ENCODE measurements around the gene CAPN9.

CAPN9 gene

GRCh38 chr1:230797376-230797920 lies 50.3 kb downstream of the CAPN9 start:
- no peak for DNase-seq (ENCODE audit: low read depth, low spot score)

- peak; percentile 67 for DNase-seq (ENCODE audit: low read depth, low spot score)
Observed at GRCh38 chr1:230797942-230798365, 50.8 kb downstream of the CAPN9 start.

GRCh38 chr1:230798491-230798890 lies 51.3 kb downstream of the CAPN9 start:
- no peak for DNase-seq (ENCODE audit: low read depth, low spot score)

- DNase-seq (ENCODE audit: low read depth, low spot score), result no peak
Observed at GRCh38 chr1:230800891-230801840, 54.0 kb downstream of the CAPN9 start.

- DNase-seq (ENCODE audit: low read depth, low spot score), result no peak
Observed at GRCh38 chr1:230804396-230804795, 57.2 kb downstream of the CAPN9 start.

- no peak for DNase-seq (ENCODE audit: low read depth, low spot score)
Observed at GRCh38 chr1:230806552-230806951, 59.4 kb downstream of the CAPN9 start.

- no peak for DNase-seq (ENCODE audit: low read depth, low spot score)
Observed at GRCh38 chr1:230807029-230807428, 59.8 kb downstream of the CAPN9 start.

- no peak for DNase-seq (ENCODE audit: low read depth, low spot score)
Observed at GRCh38 chr1:230807561-230808280, 60.5 kb downstream of the CAPN9 start.

- DNase-seq (ENCODE audit: low read depth, low spot score), result no peak
Observed at GRCh38 chr1:230808281-230808872, 61.2 kb downstream of the CAPN9 start.

- DNase-seq (ENCODE audit: low read depth, low spot score), result no peak
Observed at GRCh38 chr1:230809256-230809990, 62.2 kb downstream of the CAPN9 start.

- no peak for DNase-seq (ENCODE audit: low read depth, low spot score)
Observed at GRCh38 chr1:230812568-230812967, 65.4 kb downstream of the CAPN9 start.

GRCh38 chr1:230814949-230815692 lies 67.9 kb downstream of the CAPN9 start:
- no peak for DNase-seq (ENCODE audit: low read depth, low spot score)

- no peak for DNase-seq (ENCODE audit: low read depth, low spot score)
Observed at GRCh38 chr1:230816018-230816417, 68.8 kb downstream of the CAPN9 start.

GRCh38 chr1:230818367-230818766 lies 71.2 kb downstream of the CAPN9 start:
- no peak for DNase-seq (ENCODE audit: low read depth, low spot score)

GRCh38 chr1:230818901-230819300 lies 71.7 kb downstream of the CAPN9 start:
- DNase-seq (ENCODE audit: low read depth, low spot score), result no peak

- no peak for DNase-seq (ENCODE audit: low read depth, low spot score)
Observed at GRCh38 chr1:230819976-230820375, 72.8 kb downstream of the CAPN9 start.

- DNase-seq (ENCODE audit: low read depth, low spot score), result no peak
Observed at GRCh38 chr1:230820568-230820967, 73.4 kb downstream of the CAPN9 start.

GRCh38 chr1:230821346-230821745 lies 74.2 kb downstream of the CAPN9 start:
- DNase-seq (ENCODE audit: low read depth, low spot score), result no peak

- DNase-seq (ENCODE audit: low read depth, low spot score), result no peak
Observed at GRCh38 chr1:230822092-230822581, 74.9 kb downstream of the CAPN9 start.

GRCh38 chr1:230823426-230823825 lies 76.2 kb downstream of the CAPN9 start:
- DNase-seq (ENCODE audit: low read depth, low spot score), result no peak
